Measurements from ENCODE around the gene GPR146.
"Not testable (repeated sequence)": the region's sequence is repeated elsewhere in the genome, so short reads cannot be mapped to it uniquely, and the experiment has no call there.

GPR146 gene

DNA sequence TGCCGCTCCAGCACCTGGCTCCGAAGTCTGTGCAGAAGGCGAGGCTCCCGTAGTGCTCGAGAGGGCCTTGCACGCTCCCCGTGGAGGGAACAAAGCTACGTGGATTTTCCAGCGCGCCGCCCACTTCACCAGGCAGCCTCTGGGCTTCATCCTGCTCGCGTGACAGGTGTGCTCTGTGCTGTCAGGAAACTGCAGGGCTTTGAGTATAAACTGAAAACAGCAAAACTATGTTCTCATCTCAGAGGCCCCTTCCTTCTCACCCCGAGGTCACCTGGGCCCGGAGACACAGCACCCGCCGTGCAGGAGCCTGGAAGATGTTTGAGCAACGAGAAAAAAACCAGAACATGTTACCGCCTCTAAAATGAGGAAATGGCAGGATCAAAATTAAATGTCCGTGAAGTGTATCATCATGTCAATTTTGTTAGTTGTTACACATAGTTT lies 17.6 kb upstream of the GPR146 start:
- DNase-seq, result no peak

- no peak for DNase-seq
These were observed 16.9 kb upstream of the GPR146 start for GRCh38 chr7:1027242-1028043.

DNA sequence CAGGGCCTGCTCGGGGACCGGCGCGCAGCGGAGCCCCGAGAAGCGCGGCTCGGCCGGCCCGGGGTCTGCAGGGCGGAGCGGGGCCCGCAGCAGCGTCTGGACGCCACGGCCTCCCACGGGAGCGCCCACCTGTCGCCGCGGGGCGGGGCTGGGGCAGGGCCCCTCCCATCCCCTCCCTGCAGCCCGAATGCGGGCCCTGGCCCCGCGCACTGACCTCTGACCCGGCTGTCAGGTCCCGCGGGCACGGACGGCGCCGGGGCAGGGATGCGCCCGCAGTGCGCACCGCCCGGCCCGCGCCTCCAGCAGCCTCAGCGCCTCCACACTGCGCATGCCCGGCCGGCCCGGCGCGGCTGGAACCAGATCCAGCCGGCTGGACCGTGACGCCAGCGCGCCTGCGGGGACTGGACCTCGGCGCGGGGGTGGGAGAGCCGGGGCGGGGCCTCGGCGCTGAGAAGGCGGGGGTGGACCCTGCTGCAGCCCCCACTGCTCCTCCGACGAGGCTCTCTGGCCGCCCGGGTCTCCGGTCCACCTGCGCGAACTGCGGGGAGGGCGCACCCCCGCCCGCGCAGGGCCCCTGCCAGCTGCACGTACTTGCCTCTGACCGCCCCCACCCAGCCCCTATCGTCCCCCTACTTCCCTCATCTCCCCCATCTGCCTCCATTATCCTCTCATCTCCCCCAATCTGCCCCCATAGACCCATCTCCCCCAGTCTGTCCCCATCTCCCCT lies 16.1 kb upstream of the GPR146 start:
- peak; percentile 85 for DNase-seq

DNA sequence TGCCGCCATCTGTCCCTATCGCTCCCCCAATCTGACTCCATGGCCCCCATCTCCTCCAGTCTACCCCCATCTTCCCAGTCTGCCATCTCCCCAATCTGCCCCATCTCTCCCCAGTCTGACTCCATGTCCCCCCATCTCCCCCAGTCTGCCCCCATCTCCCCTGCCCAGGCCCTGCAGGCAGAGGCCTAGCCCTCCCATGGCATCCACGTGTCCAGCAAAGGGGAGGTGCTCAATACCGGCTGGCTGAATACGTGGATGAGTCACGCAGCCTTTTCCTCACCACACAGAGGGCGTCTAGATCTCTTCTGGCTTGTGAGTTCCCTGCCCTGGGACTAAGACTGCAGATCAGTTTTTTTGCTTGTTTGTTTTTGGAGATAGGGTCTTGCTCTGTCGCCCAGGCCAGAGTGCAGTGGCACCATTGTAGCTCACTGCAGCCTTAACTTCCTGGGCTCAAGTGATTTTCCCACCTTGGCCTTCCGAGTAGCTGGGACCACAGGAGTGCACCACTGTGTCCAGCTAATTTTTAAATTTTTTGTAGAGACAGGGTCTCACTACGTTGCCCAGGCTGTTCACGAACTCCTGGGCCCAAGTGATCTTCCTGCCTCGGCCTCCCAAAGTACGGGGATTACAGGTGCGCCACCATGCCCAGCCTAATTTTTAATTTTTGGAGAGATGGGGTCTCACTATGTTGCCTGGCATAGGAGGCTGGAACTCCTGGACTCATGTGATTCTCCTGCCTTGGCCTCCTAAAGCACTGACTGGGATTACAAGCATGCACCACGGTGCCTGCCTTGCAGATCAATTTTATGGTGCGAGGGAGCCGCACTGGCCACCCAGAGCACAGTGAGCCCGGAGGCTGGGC lies 15.3 kb upstream of the GPR146 start:
- peak; percentile 74 for DNase-seq

- no peak for DNase-seq
These were observed 14.5 kb upstream of the GPR146 start for GRCh38 chr7:1029637-1030443.

DNA sequence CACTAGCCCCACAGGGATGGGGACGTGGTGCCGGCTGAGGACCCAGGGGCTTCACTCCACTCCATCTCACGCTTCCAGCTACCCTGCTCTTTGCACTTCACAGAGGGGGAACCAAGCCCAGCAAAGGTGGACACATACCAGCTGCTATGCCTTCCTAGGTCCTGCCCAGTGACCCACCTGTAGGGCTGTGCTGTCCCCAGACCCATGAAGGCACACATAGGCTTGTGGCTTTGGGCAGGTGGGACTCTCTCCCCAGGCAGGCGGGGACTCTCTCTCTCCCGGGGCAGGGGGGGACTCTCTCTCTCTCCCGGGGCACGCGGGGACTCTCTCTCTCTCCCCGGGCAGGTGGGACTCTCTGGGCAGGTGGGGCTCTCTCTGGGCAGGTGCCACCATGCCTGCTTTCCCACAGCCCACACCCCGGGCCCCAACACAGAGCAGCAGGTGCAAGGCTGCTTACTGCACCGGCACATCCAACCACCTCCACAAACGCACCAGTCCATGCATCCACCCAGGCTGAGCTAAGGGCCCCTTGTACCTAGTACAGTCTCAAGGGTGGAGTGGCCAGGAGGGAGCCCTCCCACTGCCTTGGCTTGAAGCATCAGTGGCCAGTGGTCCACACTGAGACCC lies 13.8 kb upstream of the GPR146 start:
- no peak for DNase-seq

GRCh38 chr7:1031716-1032455 lies 12.5 kb upstream of the GPR146 start:
- DNase-seq, result no peak

DNA sequence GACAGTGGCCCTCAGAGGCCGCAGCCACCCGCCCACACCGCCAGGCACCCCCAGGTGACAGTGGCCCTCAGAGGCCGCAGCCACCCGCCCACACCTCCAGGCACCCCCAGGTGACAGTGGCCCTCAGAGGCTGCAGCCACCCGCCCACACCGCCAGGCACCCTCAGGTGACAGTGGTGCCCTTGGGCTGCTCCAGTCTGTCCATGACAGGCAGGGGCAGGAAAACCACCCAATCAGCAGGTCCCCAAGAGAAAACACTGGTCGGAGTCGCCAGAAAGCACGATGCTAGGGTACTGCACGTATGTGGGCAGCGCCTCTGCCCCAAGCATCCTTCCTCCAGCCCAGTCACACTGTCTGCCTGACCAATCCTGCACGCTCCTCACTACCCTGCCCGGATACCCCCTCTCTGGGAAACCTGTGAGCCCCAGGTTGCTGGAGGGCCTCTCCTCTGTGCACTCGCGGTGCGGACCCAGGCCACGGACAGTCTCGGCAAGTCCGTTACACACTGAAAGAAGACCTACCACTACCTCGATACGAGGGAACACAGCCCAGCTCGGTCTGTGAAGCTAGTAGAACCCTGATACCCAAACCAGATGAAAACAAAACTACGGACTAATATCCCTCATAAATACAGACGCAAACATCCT lies 11.7 kb upstream of the GPR146 start:
- DNase-seq, result no peak

- no peak for DNase-seq
These were observed 10.7 kb upstream of the GPR146 start for GRCh38 chr7:1033546-1034145.

DNA sequence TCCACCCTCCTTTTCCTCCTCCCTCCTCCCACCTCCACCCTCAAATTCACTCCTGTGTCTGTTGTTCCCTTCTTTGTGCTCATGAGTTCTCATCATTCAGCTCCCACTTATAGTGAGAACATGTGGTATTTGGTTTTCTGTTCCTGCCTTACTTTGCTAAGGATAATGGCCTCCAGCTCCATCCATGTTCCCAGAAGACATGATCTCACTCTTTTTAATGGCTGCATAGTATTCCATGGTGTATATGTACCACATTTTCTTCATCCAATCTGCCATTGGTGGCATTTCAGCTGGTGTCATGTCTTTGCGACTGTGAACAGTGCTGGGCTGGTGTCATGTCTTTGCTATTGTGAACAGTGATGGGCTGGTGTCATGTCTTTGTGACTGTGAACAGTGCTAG lies 9.6 kb upstream of the GPR146 start:
- DNase-seq, result not testable (repeated sequence)

GRCh38 chr7:1036164-1036928 lies 8.0 kb upstream of the GPR146 start:
- not testable (repeated sequence) for DNase-seq

DNA sequence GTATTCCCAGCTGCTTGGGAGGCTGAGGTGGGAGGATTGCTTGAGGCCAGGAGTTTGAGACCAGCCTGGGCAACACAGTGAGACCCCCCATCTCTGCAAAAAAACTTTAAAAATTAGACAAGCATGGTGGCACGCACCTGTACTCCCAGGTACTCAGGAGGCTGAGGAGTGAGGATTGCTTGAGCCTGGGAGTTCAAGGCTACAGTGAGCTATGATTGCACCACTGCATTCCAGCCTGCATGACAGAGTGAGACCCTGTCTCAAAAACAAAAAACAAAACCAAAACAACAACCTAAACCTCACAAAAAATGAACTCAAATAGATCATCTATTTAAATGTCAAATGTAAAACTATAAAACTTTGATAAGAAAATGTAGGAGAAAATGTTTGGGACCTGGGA lies 4.1 kb upstream of the GPR146 start:
- DNase-seq, result not testable (repeated sequence)

GRCh38 chr7:1040790-1041189 lies 3.6 kb upstream of the GPR146 start:
- no peak for DNase-seq

DNA sequence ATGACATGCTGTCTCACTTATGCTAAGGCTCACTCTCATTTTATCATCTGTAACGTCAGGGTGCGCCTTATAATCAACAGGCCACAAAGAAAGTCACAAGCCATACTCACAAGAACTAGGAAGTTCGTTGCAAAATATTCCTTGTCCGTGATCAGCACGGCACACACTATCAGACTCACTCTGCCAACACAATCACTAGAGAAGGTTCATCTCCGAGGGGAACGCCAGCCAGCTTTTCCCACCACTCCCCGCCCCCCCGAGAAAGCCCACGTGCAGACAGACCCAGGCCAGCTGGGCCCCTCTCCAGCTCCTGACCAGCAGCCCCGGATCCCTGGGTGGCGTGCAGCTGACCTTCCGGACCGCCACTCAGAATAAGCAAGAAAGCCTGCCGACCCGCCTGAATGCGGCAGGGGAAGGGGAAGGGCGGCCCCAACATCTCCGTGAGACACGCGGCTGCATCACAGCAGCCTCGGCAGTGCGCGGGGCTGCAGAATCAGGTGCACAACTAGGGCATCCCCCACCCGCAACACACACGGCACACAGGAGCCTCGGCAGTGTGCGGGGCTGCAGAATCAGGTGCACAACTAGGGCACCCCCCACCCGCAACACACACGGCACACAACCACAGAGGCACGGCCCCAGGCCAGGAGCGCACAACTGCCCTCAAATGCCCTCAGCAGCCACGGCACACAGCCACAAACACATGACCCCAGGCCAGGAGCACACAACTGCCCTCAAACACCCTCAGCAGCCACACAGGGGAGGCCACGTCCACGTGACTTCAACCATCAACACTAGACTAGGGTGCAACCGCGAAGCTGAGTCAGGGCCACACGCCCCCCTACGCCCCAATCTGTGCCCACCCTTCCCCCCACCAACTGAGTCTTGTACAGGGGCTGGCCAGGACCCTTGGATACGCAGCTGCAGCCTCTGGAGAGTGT lies 2.5 kb upstream of the GPR146 start:
- no peak for DNase-seq

- no peak for DNase-seq
These were observed 1.9 kb upstream of the GPR146 start for GRCh38 chr7:1042492-1042833.

DNA sequence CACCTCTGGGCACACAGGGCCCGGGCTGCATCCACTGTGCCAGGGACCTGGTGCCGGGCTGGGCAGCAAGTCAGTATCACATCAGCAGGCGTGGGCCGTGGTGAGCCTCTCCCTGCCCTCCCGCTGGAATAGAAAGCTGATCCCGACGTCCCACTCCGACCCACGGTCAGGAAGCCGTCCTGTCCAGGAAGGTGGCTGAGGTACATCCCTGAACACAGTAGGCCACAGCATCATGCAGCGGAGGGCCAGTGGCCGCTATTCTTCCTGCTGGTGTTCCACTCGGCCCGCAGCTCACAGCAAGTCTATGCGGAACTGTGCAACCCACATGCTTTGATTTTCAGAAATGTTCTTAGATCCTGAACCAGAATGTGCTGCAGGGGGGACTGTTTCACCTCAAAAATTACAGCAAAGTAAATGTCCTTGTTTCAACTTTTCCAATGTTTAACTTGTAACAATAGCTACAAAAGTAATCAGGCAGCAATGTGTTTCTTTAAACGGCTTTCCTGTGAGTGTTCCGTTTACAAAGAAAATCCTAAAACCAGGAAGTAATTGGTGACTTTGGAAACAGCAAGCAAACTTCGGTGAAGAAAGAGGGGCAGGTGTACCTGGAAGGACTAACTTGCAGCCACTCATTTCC lies 676 bp upstream of the GPR146 start:
- no peak for DNase-seq

Data from stimulated activated CD4-positive, alpha-beta T cell treated with anti-CD3 and anti-CD28 coated beads, Interleukin-1b, Interleukin-23, amount 100 ng/mL, for 48 hours (primary cell).